Fibroblast of lung (primary cell): ENCODE results near the gene PCLO.
"Not testable (repeated sequence)": the region's sequence is repeated elsewhere in the genome, so short reads cannot be mapped to it uniquely, and the experiment has no call there.

ENCODE experiments used
- CTCF ChIP-seq, 2 donors: IDR thresholded peaks in 1 of 2; conservative IDR thresholded peaks in 1 of 2; 1 replicate in 1 of 2; 2 replicates in 1 of 2; pipeline ENCODE4 v1.5.1; 2011 to 2012; ENCODE audit warnings: low read length in 2 of 2, control low read depth in 1 of 2, inconsistent platforms in 1 of 2, low read depth in 1 of 2, mild to moderate bottlenecking in 1 of 2
- EZH2 ChIP-seq: IDR thresholded peaks from 2 replicates; pipeline ENCODE4 v1.5.1; 2012; ENCODE audit warnings: low read length, control low read depth, mild to moderate bottlenecking; ENCODE audit errors: missing control alignments

- TF ChIP-seq CTCF (conservative IDR thresholded peaks at IDR 0.05 in 1 of 2, IDR thresholded peaks at IDR 0.05 in 1 of 2; ENCODE audit: low read depth in 1 of 2, low read length in 2 of 2); EZH2: not testable (repeated sequence)
Measured at GRCh38 chr7:82901098-82901497, 261.6 kb downstream of the PCLO start.
